Mesothelial cell of epicardium (in vitro differentiated cells): ENCODE results near the gene CARHSP1. TPM values are rescaled to one million over a fixed set of nuclear protein-coding genes. Genes with fewer than 3 reads are reported as not detected.
"Not testable (repeated sequence)": the region's sequence is repeated elsewhere in the genome, so short reads cannot be mapped to it uniquely, and the experiment has no call there.

ENCODE experiments used
- DNase-seq, 2 experiments: peaks; one replicate each; pipeline ENCODE4 v3.0.0; 2021; ENCODE audit warnings: low spot score in 2 of 2; ENCODE audit not compliant: unreplicated experiment in 2 of 2
- H3K27ac Mint-ChIP-seq: 2 replicates; pipeline ENCODE4 v1.8.0; 2021; ENCODE audit warnings: mixed read lengths
- H3K27me3 Mint-ChIP-seq: 2 replicates; pipeline ENCODE4 v1.8.0; 2021; ENCODE audit warnings: low read depth, mixed read lengths
- H3K36me3 Mint-ChIP-seq: 2 replicates; pipeline ENCODE4 v1.8.0; 2021; ENCODE audit warnings: mixed read lengths
- H3K4me1 Mint-ChIP-seq: 2 replicates; pipeline ENCODE4 v1.8.0; 2021; ENCODE audit warnings: mixed read lengths
- H3K4me3 Mint-ChIP-seq: 2 replicates; pipeline ENCODE4 v1.8.0; 2021; ENCODE audit warnings: mild to moderate bottlenecking, moderate library complexity, mixed read lengths
- H3K9me3 Mint-ChIP-seq: 2 replicates; pipeline ENCODE4 v1.8.0; 2021; ENCODE audit warnings: mixed read lengths
- total RNA-seq: library from RNA; stranded (reverse); gene quantifications from 3 replicates; pipeline ENCODE4 v1.2.1, GENCODE V29; 2021
- TF ChIP-seq, protein P1 (sequence below): fragments of 200-600 bp; sonication (generic); IDR thresholded peaks from one replicate; pipeline ENCODE4 v1.5.0; 2021; ENCODE audit warnings: antibody characterized with exemption; ENCODE audit not compliant: unreplicated experiment

CARHSP1 gene
- total RNA-seq, 1 donor from 2014 or later, result 80.3 TPM

DNA sequence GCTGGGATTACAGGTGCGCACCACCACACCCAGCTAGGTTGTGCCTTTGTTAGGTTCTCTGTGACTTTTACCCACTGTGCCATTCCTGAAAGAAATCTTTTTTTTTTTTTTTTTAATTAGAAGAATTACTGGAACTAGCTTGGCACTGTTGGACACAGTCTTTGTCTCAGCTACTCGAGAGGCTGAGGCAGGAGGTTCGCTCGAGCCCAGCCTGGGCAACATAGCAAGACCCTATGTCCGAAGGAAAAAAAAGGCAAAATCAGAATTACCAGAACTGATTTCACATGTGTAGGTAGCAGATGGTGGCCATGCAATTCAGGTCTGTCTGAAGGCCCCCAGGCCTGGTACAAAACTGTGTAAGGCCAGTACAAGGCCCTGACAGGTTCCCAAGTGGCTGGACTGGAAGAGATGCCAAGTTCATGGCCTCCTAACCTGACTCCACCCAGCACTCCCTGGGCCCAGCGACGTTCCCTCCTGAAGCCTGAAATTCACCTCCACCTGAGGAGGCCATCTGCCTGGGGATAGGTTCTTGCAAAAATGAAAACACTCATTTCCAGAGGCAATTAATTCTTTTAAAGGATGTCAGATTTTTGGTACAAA lies 23.0 kb downstream of the CARHSP1 start:
- Mint-ChIP-seq H3K36me3 (peaks cover 34% of the 10 kb centered on the region), H3K27ac (no peak overlapping the region), H3K4me3 (no peak overlapping the region), H3K9me3 (no peaks in the 10 kb centered on the region), H3K4me1 (peaks cover 5% of the 10 kb centered on the region), H3K27me3 (no peaks in the 10 kb centered on the region)
- TF ChIP-seq, protein P1, sequence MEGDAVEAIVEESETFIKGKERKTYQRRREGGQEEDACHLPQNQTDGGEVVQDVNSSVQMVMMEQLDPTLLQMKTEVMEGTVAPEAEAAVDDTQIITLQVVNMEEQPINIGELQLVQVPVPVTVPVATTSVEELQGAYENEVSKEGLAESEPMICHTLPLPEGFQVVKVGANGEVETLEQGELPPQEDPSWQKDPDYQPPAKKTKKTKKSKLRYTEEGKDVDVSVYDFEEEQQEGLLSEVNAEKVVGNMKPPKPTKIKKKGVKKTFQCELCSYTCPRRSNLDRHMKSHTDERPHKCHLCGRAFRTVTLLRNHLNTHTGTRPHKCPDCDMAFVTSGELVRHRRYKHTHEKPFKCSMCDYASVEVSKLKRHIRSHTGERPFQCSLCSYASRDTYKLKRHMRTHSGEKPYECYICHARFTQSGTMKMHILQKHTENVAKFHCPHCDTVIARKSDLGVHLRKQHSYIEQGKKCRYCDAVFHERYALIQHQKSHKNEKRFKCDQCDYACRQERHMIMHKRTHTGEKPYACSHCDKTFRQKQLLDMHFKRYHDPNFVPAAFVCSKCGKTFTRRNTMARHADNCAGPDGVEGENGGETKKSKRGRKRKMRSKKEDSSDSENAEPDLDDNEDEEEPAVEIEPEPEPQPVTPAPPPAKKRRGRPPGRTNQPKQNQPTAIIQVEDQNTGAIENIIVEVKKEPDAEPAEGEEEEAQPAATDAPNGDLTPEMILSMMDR, result no peak
- DNase-seq, result no peak

DNA sequence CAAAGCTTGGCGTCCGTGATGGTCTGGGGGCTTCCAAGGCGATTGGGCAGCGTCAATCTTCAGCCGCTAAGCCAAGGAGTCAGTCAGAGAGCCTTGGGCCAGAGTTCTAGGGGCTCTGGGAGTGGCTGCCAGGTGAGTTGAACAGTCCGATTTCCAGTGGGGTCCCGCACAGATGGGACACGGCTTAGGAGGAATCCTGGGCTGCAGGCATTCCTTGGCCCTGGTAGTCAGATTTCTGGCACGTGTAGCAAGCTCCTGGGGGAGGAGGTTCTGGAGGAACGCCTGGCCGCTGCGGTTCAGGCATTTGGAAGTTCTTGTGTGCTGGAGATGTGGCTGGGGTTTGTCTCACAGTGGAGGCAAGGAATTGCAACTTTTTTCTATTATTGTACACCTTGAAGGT lies 25.5 kb downstream of the CARHSP1 start:
- H3K27ac Mint-ChIP-seq, H3K9me3 Mint-ChIP-seq, DNase-seq, H3K4me1 Mint-ChIP-seq, H3K27me3 Mint-ChIP-seq, H3K4me3 Mint-ChIP-seq: not testable (repeated sequence)
- peaks cover 26% of the 10 kb centered on the region for H3K36me3 Mint-ChIP-seq

DNA sequence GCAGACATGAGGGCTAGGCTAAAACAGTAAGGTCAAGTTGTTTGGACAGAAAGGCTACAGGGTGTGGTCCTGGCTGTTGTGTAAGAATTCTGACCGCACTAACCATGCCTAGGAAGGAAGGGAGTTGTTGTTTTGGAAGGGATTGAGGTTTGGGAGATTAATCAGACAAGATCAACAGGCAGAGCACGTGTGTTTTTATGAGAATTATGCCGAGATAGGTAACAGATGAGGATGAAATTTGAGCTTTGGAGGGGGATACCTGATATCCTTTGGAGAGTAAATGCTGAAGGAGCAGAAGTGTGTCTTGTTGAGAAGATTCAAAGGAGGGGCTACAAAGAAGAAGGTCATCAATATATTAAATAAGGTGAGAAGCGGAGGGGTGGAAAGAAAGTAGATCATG lies 26.8 kb downstream of the CARHSP1 start:
- not testable (repeated sequence) for H3K4me3 Mint-ChIP-seq, H3K27me3 Mint-ChIP-seq, DNase-seq, H3K9me3 Mint-ChIP-seq, H3K27ac Mint-ChIP-seq, H3K4me1 Mint-ChIP-seq
- peaks cover 26% of the 10 kb centered on the region for H3K36me3 Mint-ChIP-seq

DNA sequence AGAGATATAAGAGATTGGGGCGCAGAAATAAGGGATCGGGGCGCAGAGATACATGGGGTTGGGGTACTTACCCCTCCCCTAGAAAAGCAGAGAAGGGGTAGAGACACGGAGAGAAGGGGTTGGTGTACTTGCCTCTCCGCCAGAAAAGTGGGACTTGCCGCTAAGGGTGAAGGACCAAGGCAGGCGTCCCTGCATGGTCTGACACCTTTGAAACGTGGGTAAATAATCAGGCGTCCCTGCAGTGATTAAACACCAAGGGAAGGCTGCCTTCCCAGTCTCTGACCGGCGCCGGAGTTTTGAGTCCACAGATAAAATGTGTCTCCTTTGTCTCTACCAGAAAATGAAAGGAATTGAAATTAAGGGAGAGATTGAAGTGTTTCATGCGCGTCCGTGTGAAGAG lies 31.2 kb downstream of the CARHSP1 start:
- H3K4me3 Mint-ChIP-seq, H3K9me3 Mint-ChIP-seq, DNase-seq, H3K27me3 Mint-ChIP-seq, H3K27ac Mint-ChIP-seq, H3K4me1 Mint-ChIP-seq: not testable (repeated sequence)
- H3K36me3 Mint-ChIP-seq, result peaks cover 11% of the 10 kb centered on the region

DNA sequence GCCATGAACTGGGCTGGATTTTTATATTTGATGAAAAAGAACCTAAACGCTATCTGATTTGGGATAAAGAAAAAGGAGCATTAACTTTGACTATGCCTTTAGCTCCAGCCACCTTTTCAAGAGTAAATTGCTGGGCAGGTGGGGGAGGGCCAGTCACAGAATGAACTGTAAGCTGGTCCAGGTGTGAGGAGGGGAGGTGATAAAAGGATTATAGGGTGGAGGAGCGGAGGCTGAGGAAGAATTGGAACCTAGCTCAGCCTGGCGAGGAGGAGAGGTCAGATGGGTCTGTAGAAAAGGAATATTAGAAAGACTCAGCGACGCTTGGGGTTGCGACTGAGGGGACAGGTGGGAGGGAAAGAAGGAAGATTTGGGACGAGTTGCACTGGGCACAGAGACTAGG lies 32.0 kb downstream of the CARHSP1 start:
- H3K4me3 Mint-ChIP-seq, H3K27me3 Mint-ChIP-seq, H3K4me1 Mint-ChIP-seq, H3K27ac Mint-ChIP-seq, DNase-seq, H3K9me3 Mint-ChIP-seq, H3K36me3 Mint-ChIP-seq: not testable (repeated sequence)

DNA sequence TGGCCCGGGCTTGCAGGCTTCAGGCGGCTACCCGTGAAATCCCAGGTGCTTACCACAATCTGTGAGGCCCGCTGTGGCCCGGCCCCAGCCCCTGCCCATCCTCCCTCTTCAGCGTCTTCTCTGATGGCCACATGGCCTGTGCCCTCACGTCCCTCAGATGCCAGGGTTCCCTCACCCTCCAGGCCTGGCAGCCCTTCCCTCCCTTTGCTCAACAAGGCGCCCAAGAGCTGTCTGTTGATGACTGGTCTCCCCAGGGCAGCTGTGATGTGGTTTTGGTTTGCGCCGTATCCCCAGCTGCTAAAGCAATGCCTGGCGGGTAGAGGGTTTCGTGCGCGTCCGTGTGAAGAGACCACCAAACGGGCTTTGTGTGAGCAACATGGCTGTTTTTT lies 36.1 kb downstream of the CARHSP1 start:
- no peaks in the 10 kb centered on the region for H3K9me3 Mint-ChIP-seq
- H3K27ac Mint-ChIP-seq, result no peak overlapping the region
- no peaks in the 10 kb centered on the region for H3K27me3 Mint-ChIP-seq
- DNase-seq, result no peak
- peaks cover 29% of the 10 kb centered on the region for H3K36me3 Mint-ChIP-seq
- no peak overlapping the region for H3K4me3 Mint-ChIP-seq
- no peaks in the 10 kb centered on the region for H3K4me1 Mint-ChIP-seq
- TF ChIP-seq, protein P1, result no peak

DNA sequence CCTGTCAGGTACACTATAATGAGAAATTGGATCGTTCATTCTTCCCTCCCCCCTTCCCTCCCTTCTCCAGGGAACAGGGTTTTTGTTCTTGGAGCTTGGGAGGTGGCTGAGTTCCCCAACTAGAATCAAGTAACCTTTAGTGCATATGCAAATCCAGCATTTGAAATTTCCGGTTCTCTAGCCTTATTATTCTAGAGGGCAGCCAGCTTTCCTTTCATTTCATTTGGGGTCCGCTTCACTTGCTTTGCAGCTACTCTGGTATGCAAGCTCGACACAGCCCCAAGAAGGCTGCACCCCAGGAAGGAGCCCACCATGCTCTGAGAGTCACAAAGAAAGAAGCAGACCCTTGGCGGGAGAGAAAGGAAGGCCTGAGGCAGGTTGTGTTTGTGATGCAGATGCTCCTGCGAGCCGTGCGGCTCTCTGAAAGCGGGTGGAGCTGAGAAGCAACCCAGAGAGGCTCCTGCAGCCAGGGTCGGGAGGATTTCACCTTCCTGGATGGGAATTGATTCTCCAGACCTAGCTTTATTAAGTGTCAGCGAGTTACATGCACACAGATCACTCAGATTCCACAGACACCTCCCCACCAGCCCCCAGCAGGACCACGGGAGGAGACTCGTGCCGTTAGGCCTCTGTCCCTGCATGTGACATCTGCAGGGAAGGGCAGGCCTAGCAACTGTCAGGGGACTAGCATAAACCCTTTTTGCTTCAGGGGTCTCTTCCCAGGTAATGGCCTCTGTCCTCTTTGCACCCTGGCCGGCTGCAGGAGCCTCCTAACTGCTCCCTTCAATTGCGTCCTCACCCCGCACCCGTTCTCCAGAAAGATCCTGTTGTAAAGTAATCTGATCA lies 36.7 kb downstream of the CARHSP1 start:
- Mint-ChIP-seq H3K27ac (no peak overlapping the region), H3K27me3 (no peaks in the 10 kb centered on the region), H3K4me1 (no peaks in the 10 kb centered on the region), H3K9me3 (no peaks in the 10 kb centered on the region), H3K4me3 (no peak overlapping the region), H3K36me3 (peaks cover 29% of the 10 kb centered on the region)
- no peak for DNase-seq
- TF ChIP-seq, protein P1, result no peak
